NCI-H2171 (cell line): Measurements from ENCODE around the gene MICALL1.

Source experiments
- DNase-seq: peaks from one replicate; lab custom pipeline; 2025; lab: John Stamatoyannopoulos, UW

The MICALL1 gene

DNA sequence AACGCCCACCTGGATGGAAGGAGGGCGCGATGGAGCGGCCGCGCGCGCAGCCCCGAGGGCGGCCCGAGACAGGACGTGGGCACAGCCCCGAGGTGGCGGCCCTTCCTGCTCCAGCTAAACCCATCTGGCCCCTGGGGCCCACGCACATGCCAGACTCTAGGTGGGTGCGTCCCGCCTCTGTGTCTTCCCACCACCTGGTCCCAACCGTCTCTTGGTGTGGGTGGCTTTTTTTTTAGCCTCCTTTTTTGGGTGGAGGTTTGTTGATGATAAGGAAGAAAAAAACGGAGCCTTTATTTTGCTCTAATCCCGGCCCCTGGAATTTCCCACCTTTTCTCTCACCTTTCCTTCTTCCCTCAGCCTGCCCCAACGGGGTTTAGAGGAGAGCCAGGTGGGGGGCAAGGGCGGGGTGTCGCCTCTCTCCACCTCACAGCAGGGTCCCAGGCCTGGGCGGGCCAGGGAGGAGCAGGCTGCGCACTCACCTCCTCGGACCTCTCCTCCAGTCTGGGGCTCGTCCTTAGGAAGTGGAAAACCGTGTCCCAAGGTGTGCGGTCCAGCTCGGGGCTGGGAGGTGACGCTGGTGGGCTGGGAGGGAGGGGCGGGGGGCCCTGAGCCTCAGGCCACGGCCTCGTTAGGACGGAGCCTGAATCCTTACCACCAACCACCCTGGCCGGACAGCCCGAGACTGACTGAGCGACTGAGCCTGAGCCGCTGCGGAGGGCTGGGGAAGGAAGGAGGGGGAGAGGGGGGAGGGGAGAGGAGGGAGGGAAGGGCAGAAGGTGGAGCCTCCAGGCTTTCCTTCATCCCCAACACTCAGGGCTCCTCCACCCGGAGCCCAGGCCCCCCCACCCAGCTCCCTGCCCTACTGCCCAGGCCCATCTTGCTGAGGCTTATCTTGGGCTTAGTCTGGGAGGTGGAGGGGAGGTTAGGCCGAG lies 78.0 kb downstream of the MICALL1 start, which contains the start of gene SOX10:
Gene SOX10 (minus strand): TSS at position 696 of the 932 bp plus-strand sequence. CDS start 771 bp downstream, outside the sequence.
- no peak for DNase-seq

DNA sequence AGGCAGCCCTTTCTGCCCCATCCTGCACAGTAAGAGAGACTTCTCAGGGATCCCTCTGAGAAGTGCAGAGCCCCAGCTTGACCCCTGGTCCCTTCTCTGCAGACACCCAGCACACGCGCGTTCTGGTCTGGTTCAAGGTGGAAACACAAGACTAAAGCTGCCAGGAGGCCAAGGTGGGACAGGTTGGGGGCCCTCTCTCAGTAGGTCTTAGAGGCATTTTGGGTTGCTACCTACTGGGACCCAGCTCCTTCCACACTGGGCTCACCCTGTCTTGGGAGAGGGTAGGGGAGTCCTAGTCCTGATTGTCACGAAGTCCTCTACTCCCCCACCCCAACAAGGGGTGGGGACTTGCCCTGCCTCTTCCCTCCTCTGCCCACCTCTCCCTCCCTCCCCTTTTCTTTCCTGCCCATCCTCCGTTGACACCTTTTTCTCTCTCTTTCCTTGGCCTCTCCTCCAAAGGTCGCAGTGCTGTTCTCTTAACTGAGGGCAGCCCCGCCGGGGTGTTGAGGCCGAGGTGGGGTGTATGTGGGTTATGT lies 79.0 kb downstream of the MICALL1 start:
- no peak for DNase-seq

DNA sequence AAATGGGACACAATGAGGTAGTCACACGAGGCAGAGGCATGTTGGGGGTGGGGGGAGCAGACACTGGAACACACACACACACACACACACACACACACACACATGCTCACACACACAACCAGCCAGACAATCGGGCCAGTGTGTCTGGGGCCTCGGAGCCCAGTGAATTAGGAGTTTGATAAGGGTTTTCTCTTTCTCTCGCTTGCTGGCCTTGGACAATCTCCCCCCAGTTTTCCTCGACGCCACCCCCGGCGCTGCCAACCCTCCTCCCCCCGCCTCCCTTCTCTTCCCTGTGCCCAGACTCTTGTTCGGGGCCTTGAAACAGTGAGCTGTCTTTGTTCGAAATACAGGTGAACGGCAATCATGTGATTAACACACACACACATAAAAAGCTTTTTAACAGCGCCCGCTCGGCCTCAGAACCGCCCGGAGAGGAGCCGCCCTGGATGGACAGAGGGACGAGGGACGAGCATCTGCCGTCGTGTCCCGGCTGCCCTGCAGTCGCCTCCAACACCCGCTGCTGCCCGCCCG lies 79.7 kb downstream of the MICALL1 start:
- DNase-seq = no peak

DNA sequence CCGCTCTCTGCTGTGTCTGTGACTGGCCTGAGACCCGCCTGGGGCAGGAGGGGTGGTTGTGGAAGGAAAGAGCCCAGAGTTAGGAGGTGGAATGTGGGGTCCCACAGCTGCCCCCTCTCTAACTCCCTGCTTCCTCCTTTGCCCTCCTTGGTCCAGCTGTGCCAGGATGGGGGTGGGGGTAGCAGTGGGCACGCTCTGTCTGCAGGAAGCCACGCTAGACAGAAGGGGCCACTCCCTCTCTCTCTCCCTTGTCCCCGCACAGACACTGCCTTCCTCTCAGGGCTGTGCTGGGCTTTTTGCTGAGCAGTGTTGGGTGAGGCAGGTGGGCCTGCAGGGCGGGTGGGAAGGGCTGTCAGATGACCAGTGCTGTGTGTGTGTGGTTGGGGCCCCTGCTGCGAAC lies 80.3 kb downstream of the MICALL1 start:
- no peak for DNase-seq

DNA sequence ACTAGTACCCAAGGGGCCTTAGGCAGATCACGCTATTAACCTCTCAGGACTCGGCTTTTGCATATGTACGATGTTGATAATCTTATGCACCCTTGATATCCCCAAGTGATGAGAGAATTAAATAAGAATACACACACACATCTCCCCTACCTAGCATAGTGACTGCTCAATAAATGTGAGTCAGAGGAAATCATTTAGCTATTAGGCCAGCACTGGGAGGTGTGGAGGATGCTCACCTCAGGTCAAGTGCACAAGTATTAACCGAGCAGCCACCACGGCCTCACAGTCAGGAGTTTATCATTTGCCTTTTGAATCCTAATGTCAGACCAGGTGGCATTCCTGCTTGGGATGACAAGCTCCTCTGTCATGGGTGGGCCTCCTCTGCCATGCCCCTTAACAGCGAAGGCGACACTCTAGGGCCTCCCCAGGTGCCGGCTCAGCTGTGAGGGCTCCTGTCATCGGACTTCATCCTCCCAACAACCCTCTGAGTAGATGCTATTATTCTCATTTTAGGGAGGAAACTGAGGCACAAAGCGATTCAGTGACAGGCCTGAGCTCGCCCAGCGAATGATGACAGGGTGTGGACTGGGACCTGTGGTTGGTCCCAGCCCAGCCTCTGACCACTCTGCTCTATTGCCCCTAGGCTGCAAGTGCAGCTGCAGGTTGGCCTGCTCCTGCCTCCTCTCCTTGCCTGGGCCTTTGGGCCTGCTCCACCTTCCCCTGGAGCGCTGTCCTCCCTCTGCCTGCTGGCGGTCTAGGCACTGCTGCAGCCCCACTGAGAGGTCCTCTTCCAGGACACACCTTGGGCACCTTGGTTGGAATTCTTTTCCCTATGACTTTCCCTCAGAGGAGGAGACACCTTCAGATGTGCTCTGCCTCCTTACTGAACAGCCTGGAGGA lies 83.3 kb downstream of the MICALL1 start:
- DNase-seq = no peak

DNA sequence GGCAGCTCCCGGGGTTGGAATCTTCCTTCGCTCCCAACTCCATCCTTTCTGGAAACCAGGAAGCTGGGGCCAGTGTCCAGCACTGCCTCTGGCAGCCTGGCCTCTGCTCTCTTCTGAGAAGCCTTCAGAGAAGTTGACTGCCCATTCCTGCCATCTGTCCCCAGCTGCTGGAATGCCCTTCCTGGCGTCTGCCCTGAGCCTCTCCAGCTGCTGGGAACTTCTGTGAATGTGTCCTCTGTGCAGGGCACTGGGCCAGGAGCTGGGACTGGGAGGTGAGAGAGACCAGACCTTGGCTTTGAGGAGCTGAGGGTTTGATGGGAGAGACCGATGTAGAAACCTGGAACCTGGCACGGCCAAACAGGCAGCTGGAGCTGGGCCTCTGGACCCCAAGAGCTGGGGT lies 84.2 kb downstream of the MICALL1 start:
- DNase-seq = no peak

DNA sequence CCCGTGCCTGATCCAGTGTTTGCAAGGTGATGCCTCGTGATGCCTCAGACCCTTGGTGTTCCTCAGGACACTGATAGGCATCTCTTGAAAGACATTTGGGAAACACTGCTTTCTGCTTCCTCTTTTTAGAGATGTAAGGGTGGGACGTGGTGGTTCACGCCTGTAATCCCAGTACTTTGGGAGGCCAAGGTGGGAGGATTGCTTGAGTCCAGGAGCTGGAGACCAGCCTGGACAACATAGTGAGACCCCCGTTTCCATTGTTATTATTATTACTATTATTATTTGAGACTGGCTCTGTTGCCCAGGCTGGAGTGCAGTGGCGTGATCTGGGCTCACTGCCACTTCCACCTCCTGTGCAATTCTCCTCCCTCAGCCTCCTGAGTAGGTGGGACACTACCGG lies 84.8 kb downstream of the MICALL1 start:
- DNase-seq = no peak

DNA sequence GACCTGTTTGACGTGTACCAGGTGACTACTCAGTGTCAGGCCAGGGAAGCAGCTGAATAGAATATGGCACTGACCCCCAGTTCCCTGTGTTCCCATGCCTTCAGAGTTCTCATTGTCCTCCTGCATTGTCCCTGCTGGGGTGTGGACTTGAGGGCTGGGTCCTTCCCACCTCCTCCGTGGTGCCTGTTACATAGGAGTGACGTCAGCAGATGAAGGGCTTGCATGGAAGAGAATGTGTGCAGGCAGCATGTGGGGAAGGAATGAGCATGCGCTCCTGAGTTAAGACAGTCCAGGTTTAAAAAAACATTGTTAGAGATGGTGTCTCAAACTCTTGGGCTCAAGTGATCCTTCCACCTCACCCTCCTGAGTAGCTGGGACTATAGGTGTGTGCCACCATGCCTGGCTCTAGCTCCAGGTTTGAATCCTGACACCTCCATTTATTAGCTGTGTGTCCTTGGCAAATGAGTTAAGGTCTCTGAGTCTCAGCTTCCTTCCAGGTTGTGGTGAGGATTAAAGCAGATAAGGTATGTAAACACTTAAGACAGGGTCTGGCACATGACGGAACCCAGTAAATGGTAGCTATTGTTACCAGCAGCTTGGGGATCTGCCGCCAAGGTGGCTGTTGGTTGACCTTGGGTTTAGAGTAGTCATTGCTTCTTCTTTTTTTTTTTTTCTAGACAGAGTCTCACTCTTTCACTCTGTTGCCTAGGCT lies 85.8 kb downstream of the MICALL1 start:
- no peak for DNase-seq
